GM19239 (cell line): Measurements from ENCODE around the gene AP1M1.
"Not testable (repeated sequence)": the region's sequence is repeated elsewhere in the genome, so short reads cannot be mapped to it uniquely, and the experiment has no call there.

Experiments used
- DNase-seq: peaks from one replicate; pipeline ENCODE4 v3.0.0; 2011; ENCODE audit warnings: low spot score; ENCODE audit not compliant: insufficient read length
- FAIRE-seq: peaks from 2 replicates; lab custom pipeline; 2011; peaks lifted over from hg19 to GRCh38; lab: Jason Lieb, UNC

The AP1M1 gene

DNA sequence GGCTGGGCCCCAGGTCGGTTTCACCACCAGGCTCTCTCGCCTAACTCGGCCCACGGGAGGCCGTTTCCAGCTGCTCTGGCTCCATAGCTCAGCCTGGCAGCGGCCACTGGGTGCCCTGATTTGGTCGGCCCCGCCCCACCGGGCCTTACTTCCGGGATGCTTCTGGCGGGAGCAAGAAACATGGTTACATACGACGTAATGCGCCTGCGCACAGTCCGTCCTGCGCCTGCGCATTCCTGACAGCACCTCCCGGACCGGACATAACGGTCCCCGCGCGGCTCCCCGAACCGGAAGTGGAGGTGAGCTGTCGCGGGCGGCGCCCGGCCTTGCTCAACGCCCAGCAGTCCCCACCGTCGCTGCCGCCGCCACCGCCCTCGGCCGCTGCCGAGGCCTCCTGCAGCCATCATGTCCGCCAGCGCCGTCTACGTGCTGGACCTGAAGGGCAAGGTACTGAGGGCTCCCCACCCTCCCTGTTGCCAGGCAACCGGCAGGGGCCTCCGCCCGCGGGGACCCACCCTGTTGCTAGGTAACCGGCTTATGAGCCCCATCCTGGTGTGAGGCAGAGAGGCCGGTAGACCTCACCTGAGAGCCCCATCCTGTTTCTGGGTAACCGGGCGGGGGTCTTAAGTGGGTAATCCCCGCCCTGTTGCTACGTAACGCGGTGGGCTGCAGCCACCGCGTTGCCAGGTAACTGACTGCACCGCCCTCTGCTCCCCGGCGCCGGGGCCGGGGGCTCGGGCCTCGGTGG is at the start of gene AP1M1:
Gene AP1M1, plus strand, starts transcription at position 290 of the 748 bp plus-strand sequence. Its CDS starts 116 bp downstream, at position 406.
- FAIRE-seq = peak; percentile 88

GRCh38 chr19:16148443-16149229 is 49.1 kb upstream of the AP1M1 start:
- FAIRE-seq = no peak

More for the DNA sequence above, at the start of gene AP1M1:
- DNase-seq = peak; percentile 98

DNA sequence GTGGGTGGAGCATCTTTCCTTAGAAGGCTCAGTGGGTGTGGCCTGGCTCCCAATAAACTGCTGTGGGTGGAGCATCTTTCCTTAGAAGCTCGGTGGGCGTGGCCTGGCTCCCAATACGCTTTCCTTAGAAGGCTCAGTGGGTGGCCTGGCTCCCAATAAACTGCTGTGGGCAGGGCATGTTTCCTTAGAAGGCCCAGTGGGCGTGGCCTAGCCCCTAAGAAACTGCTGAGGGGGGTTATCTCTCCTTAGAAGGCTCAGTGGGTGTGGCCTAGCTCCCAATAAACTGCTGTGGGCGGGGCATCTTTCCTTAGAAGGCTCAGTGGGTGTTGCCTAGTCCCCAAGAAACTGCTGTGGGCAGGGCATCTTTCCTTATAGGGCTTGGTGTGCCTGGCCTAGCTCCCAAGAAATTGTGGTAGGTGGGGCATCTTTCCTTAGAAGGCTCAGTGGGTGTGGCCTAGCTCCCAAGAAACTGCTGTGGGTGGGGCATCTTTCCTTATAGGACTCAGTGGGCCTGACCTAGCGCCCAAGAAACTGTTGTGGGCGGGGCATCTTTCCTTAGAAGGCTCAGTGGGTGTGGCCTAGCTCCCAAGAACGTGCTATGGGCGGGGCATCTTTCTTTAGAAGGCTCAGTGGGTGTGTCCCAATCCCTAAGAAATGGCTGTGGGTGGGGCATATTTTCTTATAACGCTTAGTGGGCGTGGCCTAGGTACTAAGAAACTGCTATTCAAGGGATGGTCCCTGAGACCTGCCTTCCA is 44.0 kb upstream of the AP1M1 start:
- DNase-seq (no peak), FAIRE-seq (no peak)

More at GRCh38 chr19:16148443-16149229, 49.1 kb upstream of the AP1M1 start:
- DNase-seq = no peak

DNA sequence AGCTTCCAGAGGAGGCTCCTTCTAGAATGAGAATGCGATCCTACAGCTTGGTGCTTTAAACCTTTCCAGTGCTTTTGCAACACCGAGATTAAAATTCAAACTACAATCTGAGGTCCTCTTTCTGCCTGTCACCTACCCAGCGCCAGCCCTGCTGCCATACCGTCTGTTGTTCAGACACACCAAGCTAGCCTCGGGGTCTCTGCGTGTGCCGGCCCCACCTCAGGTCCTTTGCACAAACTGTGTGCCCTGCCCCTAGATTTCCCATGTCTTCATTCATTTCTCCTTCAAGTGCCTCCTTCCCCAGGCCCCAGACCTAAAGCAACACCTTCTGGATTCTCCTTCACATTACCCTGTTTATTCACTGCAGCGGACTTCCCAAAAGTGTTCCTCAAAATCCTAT is 43.2 kb upstream of the AP1M1 start:
- FAIRE-seq = no peak
- DNase-seq = no peak

DNA sequence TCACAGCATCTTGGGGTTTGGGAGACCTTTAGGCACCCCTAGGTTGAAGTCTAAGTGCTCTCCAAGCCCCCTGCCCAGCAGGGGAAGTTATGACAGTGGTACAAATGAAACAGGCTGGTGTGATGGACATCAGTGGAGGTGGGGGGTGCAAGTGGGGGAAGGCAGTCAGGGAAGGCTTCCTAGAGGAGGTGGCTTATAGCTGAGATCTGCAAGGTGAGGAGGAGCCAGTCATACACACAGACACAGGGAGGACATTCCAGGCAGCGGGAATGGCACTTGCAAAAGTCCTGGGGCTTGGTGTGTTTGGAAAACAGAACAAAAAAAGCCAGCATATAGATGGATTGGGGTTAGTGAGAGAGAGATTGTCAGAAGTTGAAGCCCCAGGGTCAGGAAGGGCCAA is 42.6 kb upstream of the AP1M1 start:
- FAIRE-seq (no peak), DNase-seq (no peak)

GRCh38 chr19:16156904-16157303 is 40.8 kb upstream of the AP1M1 start:
- FAIRE-seq (no peak), DNase-seq (no peak)

DNA sequence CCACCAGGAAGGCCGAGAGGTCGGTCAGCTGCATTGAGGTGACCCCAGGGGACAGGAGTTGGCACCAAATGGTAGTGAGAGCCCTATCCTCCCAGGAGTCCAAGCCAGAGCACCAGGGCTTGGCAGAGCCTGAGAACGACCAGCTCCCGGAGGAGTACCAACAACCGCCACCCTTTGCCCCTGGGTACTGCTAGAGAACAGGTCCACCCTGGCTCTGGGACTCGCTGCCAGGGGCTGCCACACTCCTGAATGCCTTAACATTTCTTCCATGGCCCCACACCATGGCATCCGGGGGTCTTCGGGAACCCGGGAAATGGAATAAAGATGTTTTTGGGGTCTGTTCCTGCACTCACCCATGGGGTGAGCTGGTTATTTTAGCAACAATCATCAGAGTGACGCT is 40.1 kb upstream of the AP1M1 start:
- FAIRE-seq = no peak
- DNase-seq = no peak

DNA sequence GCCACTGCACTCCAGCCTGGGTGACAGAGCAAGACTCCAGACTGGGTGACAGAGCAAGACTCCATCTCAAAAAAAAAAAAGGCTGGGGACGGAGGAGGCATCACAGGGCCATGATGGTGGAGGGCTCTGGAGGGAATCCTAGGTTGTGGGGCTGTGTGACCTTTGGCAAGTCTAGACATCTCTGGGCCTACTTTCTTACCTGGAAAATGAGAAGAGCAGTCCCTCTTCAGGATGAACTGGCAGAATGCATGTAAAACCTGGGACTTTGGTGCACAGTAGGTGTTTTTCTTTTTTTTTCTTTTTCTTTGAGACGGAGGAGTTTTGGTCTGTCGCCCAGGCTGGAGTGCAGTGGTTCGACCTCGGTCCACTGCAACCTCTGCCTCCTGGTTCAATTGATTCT is 38.1 kb upstream of the AP1M1 start:
- FAIRE-seq = no peak
- DNase-seq = no peak

- FAIRE-seq (no peak), DNase-seq (no peak)
These were observed 37.2 kb upstream of the AP1M1 start for GRCh38 chr19:16160445-16160942.

DNA sequence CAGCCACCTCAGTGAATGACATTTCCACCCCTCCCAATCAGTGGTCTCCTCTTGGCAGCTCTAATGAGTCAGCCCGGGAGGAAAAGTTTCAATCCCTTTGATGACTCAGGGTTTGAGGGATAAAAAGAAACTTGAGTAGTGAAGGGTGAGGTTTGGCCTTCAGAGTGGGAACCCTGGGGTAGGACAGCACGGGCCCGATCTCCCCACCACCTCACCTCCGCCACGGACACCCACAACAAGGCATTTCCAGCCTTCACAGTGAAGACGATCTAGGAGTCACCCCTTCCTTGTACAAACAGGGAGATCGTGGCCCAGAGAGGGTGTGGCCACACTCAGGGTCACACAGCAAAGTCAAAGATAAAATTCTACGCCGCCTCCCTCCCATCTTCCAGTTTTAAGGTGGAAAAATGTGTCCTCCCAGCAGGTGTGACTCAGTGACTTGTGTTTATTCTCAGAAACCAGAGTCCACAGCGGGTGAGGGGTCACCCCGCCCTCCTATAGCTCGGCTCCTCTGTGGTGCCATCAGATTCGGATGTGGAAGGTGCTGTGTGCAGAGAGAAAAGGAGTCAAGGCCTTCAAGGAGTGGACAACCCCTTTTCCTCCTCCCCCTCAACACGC is 36.7 kb upstream of the AP1M1 start:
- FAIRE-seq = no peak
- DNase-seq = no peak

DNA sequence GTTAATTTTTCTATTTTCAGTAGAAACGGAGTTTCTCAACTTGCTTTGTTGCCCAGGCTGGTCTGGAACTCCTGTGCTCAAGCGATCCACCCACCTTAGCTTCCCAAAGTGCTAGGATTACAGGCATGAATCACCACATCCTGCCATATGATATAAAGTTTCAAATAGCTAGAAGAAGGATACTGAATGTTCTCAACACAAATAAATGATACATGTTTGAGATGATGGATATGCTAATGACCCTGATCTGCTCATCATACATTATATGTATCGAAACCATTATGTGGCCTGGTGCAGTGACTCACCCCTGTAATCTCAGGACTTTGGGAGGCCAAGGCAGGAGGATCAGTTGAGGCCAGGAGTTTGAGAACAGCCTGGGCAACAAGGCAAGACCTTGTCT is 35.9 kb upstream of the AP1M1 start:
- no peak for DNase-seq
- no peak for FAIRE-seq

DNA sequence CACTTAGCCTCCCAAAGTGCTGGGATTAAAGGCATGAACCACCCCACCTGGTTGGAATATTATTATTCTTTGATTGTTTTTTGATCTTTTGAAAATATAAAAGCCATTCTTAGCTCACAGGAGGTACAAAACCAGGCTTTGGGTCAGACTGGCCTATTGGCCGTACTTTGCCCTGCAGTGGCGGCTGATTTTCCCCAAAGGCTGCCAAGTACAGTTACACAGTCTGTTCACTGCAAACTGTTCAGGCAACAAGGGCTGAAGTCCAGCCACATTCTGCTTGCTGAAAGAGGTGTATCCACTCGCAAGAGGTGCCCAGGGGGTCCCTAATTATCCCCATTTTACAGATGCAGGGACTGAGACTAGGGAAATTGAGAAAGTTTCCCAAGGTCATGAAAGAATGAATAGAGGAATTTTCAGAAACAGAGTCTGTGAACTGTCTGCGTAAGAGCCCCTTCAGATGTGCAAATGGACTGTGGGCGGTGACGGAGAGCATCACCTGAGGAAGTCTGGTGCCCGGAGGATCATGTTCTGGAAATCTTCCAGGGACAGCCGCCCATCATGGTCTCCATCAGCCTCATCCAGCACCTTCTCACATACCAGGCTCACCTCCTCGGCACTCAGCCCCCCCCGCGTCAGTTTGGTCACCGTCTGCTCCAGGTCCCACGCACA is 33.4 kb upstream of the AP1M1 start:
- no peak for FAIRE-seq
- no peak for DNase-seq

GRCh38 chr19:16166417-16166816 is 31.3 kb upstream of the AP1M1 start:
- FAIRE-seq (no peak), DNase-seq (no peak)

DNA sequence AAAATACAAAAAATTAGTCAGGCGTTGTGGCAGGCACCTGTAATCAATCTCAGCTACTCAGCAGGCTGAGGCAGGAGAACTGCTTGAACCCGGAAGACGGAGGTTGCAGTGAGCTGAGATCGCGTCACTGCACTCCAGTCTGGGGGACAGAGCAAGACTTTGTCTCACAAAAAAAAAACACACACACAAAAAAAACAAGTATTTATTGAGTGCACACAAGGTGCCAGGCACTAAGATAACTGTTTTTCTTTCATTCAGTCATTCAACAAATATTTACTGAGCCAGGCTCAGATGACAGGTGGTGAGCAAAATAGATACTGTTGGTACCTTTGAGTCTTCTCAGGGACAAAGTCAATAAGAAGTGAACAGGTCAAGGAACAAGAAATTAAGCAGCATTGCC is 30.7 kb upstream of the AP1M1 start:
- DNase-seq (no peak), FAIRE-seq (no peak)

GRCh38 chr19:16168465-16169081 is 29.1 kb upstream of the AP1M1 start:
- no peak for DNase-seq
- no peak for FAIRE-seq

GRCh38 chr19:16170134-16170533 is 27.6 kb upstream of the AP1M1 start:
- DNase-seq (no peak), FAIRE-seq (no peak)

- FAIRE-seq (peak; percentile 39), DNase-seq (no peak)
These were observed 21.8 kb upstream of the AP1M1 start for GRCh38 chr19:16175954-16176353.

GRCh38 chr19:16178866-16179265 is 18.8 kb upstream of the AP1M1 start:
- FAIRE-seq, DNase-seq: not testable (repeated sequence)

GRCh38 chr19:16180611-16181010 is 17.1 kb upstream of the AP1M1 start:
- DNase-seq = no peak

More at GRCh38 chr19:16180611-16181010, 17.1 kb upstream of the AP1M1 start:
- FAIRE-seq = no peak
